GM18867 (cell line): ENCODE data around the gene MT1E.

ENCODE experiments used
- ATAC-seq: cut with Tn5 transposase; IDR thresholded peaks from one replicate; pipeline ENCODE4 v1.9.1; 2021; ENCODE audit warnings: mild to moderate bottlenecking, moderate library complexity; ENCODE audit not compliant: unreplicated experiment

Gene MT1E

GRCh38 chr16:56623637-56624036 is 1.9 kb upstream of the MT1E start:
- no peak for ATAC-seq

GRCh38 chr16:56625943-56626654 is 518 bp downstream of the MT1E start:
- ATAC-seq, result peak; percentile 7

DNA sequence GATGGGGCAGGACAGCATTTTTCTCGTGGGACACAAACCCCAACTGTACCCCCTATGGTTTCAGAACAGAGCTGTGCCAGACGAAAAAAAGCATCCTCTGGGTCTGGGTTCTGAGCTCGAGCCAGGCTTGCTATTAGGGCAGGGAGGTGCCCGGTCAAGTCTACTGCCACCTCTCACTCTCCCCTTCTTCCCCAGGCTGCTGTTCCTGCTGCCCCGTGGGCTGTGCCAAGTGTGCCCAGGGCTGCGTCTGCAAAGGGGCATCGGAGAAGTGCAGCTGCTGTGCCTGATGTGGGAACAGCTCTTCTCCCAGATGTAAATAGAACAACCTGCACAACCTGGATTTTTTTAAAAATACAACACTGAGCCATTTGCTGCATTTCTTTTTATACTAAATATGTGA is 1.1 kb downstream of the MT1E start:
- no peak for ATAC-seq

DNA sequence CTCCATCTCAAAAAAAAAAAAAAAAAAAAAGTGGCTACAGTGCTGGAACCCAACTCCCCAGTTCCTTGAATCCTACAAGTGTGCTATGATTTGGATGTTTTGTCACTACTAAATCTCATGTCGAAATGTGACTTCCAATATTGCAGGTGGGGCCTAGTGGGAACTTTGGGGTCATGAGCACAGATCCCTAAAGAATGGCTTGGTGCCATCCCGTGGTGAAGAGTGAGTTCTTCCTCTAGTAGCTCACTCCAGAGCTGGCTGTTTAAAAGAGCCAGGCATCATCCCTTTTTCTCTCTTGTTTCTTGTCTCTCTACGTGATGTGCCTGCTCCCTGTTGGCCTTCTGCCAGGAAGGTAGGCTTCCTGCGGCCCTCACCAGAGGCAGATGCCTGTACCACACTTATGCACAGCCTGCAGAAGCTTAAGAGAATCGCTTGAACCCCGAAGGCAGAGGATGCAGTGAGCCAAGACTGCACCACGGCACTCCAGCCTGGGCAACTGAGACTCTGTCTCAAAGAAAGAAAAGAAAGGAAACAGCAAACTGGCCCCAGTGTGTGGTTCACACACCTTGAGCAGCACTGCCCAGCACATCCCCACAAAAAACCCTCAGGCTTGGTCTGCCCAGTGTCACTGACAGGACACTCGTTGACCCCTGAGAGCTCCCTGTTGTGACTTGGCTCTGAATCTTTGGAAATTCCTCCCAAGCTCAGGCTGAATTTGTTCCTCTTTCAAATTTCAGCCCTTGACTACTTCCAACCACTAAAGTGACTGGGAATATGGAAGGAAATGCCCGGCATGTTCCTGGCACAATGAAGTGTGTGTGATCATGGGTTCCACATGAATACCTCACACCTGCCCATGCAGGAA is 3.1 kb downstream of the MT1E start:
- no peak for ATAC-seq

- no peak for ATAC-seq
Measured at GRCh38 chr16:56629531-56629930, 4.0 kb downstream of the MT1E start.

DNA sequence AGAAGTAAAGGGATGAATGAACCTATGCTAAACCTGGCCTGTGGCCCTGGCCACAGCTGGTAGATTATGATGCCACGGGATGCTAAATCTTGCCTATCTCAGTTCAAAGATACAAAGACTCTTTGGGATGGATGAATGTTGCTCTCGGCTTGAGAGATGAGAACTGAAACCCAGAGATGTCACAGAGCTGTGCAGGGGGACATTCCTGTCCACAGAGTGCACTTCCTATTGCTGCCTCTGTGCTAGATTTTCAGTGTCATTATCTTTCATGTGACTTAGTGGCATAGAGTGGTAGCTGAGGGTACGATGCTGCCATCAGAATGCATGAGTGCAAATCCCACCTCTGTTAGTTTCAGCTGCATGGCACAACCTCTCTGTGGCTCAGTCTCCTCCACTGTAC is 4.6 kb downstream of the MT1E start:
- ATAC-seq, result peak; percentile 78

DNA sequence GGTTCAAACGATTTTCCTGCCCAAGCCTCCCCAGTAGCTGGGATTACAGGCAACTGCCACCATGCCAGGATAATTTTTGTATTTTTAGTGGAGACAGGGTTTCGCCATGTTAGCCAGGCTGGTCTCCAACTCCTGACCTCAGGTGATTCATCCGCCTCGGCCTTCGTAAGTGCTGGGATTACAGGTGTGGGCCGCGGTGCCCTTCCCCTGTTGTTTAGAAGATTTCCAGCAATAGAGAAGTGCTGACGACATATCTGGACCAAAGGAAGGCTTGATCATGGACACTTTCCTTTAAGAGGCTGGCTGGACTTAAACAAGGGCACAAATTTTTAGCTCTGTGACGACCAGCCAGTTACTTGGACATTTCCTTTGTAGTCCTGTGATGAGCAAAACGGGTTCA is 5.6 kb downstream of the MT1E start:
- ATAC-seq, result no peak

DNA sequence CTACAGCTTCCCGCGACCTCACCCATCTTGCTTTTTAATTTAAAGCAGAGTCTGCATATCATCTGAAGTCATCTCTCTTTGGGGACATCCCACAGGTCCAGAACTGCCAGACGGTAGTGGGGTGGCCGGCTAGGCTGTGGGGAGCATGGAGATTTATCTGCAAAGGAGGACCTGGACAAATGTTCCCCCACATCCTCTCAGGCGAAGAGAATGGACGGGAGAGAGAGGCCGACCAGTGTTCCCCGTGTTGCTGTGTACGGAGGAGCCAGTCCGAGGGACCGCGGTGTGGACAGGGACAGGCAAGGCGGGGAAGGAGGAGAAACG is 6.2 kb downstream of the MT1E start:
- no peak for ATAC-seq

- ATAC-seq, result no peak
Measured at GRCh38 chr16:56632156-56632847, 6.7 kb downstream of the MT1E start, which contains the start of gene MT1M. TSS of gene MT1M (plus strand) at chr16:56632659. CDS start at chr16:56632732, 73 bp downstream.

DNA sequence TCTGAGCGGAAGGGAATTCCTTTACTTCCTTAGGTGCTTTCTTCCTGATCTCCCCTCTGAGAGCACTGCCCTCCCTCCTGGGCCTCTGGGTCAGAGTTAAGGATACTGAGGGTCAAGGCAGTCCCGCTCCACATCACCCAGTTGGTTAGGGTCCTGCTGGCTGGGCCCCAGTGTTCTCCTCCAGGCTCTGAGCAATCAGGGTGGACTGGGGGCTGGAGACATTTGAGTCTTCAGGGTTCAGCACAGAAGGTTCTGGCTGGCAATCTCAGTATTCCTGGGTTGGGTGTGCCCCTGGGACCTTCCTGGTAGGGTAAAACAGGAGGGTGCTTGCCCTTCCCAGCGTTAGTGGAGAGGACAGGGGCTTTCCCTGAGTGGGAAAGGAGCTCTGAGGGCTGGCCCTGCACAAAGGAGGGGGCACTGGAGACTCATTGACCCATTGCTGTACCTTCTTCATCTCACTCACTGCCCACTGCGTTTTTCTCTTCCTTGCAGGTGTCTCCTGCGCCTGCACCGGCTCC is 7.3 kb downstream of the MT1E start:
- no peak for ATAC-seq

DNA sequence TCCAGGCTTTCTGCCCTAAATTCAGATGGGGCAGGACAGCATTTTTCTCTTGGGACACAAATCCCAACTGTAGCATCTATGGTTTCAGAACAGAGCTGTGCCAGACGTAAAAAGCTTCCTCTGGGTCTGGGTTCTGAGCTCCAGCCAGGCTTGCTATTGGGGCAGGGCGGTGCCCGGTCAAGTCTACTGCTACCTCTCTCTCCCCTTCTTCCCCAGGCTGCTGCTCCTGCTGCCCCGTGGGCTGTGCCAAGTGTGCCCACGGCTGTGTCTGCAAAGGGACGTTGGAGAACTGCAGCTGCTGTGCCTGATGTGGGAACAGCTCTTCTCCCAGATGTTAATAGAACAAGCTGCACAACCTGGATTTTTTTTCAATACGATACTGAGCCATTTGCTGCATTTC is 8.0 kb downstream of the MT1E start:
- no peak for ATAC-seq

DNA sequence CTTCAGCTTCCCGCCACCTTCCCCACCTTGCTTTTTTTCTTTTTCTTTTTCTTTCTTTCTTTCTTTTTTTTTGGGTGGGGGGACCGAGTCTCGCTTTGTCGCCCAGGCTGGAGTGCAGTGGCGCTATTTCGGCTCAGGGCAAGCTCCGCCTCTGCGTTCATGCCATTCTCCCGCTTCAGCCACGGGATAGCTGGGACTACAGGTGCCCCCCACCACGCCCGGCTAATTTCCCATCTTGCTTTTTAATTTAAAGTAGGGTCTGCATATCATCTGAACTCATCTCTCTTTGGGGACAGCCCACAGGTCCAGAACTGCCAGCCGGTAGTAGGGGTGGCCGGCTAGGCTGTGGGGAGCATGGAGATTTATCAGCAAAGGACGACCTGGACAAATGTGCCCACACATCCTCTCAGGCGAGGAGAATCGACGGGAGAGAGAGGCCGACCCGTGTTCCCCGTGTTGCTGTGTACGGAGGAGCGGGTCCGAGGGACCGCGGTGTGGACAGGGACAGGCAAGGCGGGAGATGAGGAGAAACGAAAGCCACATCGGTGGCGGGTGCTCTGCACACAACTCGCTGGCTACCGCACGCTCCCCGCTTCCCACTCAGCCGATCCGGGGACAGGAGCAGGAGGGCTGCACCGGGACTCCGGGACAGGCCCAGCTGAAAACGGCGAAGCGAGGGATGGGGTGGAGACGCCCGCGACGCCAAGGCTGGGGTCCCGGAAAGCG is 9.3 kb downstream of the MT1E start:
- ATAC-seq, result no peak

DNA sequence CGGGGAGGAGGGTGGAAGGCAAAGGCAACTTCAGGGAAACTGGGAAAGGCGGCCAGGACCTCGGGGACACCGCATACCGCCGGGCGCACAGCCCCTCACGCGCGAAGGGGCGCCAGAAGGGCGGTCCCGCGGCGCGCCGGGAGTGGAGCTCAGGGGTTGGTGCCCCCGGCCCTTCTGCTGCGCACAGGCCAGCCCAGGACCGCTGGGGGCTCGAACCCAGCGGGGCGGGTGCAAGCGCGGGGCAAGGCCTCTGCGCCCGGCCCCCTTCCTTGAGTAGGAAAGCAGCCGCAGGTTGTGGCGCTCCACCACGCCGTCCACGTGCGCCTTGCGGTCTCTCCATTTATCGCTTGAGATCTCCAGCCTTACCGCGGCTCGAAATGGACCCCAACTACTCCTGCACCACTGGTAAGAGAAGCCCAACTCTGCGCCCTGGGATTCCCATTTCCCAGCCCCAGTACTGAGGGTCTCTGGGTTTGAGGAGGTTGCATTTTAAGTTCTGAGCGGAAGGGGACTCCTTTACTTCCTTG is 9.9 kb downstream of the MT1E start:
- no peak for ATAC-seq

- ATAC-seq, result no peak
Measured at GRCh38 chr16:56636616-56637413, 11.2 kb downstream of the MT1E start.

DNA sequence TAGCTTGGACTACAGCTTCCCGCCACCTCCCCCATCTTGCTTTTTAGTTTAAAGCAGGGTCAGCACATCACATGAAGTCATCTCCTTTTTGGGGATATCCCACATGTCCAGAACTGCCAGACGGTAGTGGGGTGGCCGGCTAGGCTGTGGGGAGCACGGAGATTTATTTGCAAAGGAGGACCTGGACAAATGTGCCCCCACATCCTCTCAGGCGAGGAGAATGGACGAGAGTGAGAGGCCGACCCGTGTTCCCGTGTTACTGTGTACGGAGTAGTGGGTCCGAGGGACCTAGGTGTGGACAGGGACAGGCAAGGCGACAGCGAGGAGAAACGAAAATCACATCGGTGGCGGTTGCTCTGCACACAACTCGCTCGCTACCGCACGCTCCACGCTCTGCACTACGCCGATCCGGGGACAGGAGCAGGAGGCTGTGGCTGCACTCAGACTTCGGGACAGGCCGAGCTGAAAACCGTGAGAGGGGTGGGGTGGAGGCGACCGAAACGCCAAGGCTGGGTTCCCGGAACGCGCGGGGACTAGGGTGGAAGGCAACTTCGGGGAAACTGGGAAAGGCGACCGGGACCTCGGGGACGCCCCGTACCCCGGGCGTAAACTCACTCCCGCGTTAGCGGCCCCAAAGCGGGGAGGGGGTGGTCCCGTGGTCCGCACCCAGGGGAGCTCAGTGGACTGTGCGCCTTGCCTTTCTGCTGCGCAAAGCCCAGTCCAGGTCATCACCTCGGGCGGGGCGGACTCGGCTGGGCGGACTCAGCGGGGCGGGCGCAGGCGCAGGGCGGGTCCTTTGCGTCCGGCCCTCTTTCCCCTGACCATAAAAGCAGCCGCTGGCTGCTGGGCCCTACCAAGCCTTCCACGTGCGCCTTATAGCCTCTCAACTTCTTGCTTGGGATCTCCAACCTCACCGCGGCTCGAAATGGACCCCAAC is 12.5 kb downstream of the MT1E start, which contains the start of gene MT1A:
MT1A (plus strand) TSS at position 853 of the 937 bp plus-strand sequence; CDS start at position 926, 73 bp downstream.
- no peak for ATAC-seq

DNA sequence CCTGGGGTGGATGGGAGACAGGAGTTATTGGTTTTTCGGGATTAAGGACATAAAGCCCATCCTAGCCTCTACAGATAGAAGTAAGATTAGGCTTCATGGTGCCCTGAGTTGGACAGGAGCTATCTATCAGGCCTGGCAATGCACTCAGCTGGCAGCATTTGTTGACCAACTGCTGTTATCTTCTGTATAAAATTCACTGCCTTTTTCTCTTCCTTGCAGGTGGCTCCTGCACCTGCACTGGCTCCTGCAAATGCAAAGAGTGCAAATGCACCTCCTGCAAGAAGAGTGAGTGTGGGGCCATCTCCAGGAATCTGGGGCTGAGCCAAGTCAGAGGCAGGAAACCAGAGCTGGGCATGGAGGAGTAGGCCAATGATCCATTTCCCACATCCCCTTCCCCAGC is 13.5 kb downstream of the MT1E start:
- no peak for ATAC-seq

GRCh38 chr16:56640076-56640475 is 14.5 kb downstream of the MT1E start:
- no peak for ATAC-seq

DNA sequence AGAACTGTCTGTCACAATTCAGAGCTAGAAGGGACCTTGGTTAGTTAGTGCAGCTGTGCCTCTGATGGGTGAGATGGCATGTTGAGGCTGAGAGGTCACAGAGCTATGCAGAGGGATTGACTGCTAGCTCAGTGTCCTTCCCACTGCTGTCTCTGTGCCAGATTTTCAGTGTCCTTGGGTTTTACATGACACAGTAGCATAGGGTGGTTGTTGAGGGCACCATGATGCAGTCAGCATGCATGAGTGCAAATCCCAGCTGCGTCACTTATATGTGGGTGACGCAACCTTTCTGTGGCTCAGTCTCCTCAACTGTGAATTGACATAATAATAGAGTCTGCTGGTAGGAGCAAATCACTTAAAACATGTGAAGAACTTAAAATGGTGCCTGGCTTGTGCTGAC is 15.6 kb downstream of the MT1E start:
- no peak for ATAC-seq
